Suprapubic skin (tissue), 4 donors: ENCODE data around the gene ANO9.

ENCODE experiments used
- POLR2A ChIP-seq, 2 donors: fragments of 450-650 bp; IDR thresholded peaks; one replicate each; pipeline ENCODE4 v1.6.1; 2017; ENCODE audit warnings: antibody characterized with exemption in 2 of 2, mild to moderate bottlenecking in 2 of 2, moderate library complexity in 2 of 2
- POLR2AphosphoS5 ChIP-seq, 3 donors: sonication (generic); formaldehyde crosslinking; IDR thresholded peaks; one replicate each; pipeline ENCODE4 v1.6.1; 2017; ENCODE audit warnings: antibody characterized with exemption in 3 of 3
- TF ChIP-seq, protein P1 (sequence below), 2 donors: fragments of 200-600 bp in 1 of 2; fragments of 450-650 bp in 1 of 2; sonication (generic) in 1 of 2; IDR thresholded peaks; one replicate each; pipeline ENCODE4 v1.5.1; 2016 to 2019; ENCODE audit warnings: antibody characterized with exemption in 2 of 2, mild to moderate bottlenecking in 1 of 2, moderate library complexity in 1 of 2

DNA sequence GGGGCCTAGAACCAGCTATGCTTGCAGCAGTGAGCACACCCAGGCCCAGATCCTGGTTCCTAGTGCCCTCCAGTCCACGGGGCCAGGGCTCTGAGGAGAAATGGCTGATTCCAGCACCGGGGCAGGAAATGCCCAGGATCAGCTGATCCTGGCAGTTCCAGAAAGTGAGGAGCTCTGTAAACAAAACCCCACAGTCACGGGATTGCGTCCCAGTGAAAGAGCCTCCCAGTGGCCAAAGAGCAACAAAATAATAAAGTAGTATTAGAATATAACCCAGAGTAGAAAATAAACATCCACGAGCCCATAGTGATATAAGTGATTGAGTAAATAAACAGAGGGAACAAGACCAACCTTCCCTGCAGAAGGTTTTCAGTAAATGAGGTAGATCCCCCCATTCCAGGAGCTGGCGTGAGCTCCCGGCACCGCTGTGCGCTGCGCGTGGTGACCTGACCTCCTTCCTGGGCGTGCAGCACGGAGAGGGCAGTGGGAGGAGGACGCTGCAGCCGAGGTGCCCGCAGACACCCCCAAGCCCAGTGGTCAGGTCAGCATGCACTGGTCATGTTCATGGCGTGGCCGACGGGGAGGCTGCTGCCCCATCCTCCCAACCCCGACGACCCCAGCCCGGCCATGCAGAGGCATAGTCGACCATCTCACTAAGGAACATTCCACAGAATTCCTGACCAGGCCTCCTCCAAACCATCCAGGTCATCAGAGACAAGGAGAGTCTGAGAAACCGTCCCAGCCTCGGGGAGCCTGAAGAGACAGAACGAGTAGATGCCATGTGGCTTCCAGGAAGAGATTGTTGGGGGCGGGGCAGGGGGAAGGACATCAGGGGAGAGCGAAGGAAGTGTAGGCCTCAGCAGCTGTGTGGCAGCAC is 28.1 kb upstream of the ANO9 start:
- TF ChIP-seq, protein P1, sequence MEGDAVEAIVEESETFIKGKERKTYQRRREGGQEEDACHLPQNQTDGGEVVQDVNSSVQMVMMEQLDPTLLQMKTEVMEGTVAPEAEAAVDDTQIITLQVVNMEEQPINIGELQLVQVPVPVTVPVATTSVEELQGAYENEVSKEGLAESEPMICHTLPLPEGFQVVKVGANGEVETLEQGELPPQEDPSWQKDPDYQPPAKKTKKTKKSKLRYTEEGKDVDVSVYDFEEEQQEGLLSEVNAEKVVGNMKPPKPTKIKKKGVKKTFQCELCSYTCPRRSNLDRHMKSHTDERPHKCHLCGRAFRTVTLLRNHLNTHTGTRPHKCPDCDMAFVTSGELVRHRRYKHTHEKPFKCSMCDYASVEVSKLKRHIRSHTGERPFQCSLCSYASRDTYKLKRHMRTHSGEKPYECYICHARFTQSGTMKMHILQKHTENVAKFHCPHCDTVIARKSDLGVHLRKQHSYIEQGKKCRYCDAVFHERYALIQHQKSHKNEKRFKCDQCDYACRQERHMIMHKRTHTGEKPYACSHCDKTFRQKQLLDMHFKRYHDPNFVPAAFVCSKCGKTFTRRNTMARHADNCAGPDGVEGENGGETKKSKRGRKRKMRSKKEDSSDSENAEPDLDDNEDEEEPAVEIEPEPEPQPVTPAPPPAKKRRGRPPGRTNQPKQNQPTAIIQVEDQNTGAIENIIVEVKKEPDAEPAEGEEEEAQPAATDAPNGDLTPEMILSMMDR (IDR thresholded peaks at IDR 0.05): no peak
- TF ChIP-seq POLR2AphosphoS5 (IDR thresholded peaks at IDR 0.05): no peak
- no peak for TF ChIP-seq POLR2A (IDR thresholded peaks at IDR 0.05)
